Fibroblast of villous mesenchyme (primary cell): Measurements from ENCODE around the gene ILF2. TPM values are rescaled to one million over a fixed set of nuclear protein-coding genes. Genes with fewer than 3 reads are reported as not detected.

ENCODE experiments used
- DNase-seq: peaks from one replicate; pipeline ENCODE4 v3.0.0-alpha.2; 2010; ENCODE audit warnings: low read depth
- H3K4me3 ChIP-seq: 2 replicates; pipeline ENCODE4 v1.5.1; 2011; ENCODE audit warnings: low read depth, mild to moderate bottlenecking, low read length
- total RNA-seq: library from RNA; depleted of rRNA; stranded (reverse); fragments of >200 nt; gene quantifications from 2 replicates; pipeline ENCODE4 v1.2.3, GENCODE V29; 2012
- TF ChIP-seq, protein P1 (sequence below): IDR thresholded peaks from 2 replicates; pipeline ENCODE4 v1.5.1; 2012; ENCODE audit warnings: low read depth, mild to moderate bottlenecking, low read length; ENCODE audit not compliant: insufficient read depth

The ILF2 gene
- total RNA-seq, 1 donor: 213 TPM

DNA sequence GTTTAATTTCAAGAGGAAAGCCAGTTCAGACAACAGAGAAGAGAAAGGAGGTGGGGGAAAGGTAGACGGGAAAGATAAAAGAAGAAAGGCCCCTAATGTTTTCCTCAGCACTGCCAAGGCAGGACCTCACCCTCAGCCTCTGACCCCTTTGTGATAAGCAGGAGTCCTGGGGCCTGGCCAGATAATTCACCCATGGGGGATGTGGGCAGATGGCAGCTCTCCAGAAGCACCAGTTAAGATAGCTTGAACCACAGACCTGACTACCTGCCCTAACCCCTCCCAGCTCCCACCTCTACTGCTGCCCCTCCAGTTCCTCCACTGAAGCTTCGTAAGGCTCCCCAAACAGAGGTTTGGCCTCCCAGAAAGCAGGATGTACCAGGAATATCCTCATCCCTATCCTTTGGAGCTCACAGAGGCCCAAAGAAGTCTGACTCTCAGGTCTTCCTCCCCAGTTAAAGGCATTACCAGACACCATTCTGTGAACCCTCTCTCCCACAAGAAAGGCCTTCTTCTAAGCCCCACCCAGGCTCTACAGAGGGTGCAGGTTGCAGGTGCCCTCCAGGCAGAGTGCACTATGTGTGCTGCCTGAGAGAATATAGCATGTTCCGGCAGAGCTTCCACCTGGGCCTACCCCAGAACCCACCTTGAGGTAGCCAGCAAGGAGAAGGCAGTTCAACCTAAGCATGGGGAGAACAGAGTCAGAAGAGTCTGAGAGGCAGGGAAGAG is 21.5 kb downstream of the ILF2 start:
- no peak for DNase-seq
- TF ChIP-seq, protein P1, sequence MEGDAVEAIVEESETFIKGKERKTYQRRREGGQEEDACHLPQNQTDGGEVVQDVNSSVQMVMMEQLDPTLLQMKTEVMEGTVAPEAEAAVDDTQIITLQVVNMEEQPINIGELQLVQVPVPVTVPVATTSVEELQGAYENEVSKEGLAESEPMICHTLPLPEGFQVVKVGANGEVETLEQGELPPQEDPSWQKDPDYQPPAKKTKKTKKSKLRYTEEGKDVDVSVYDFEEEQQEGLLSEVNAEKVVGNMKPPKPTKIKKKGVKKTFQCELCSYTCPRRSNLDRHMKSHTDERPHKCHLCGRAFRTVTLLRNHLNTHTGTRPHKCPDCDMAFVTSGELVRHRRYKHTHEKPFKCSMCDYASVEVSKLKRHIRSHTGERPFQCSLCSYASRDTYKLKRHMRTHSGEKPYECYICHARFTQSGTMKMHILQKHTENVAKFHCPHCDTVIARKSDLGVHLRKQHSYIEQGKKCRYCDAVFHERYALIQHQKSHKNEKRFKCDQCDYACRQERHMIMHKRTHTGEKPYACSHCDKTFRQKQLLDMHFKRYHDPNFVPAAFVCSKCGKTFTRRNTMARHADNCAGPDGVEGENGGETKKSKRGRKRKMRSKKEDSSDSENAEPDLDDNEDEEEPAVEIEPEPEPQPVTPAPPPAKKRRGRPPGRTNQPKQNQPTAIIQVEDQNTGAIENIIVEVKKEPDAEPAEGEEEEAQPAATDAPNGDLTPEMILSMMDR: no peak
- H3K4me3 ChIP-seq: no peak overlapping the region

DNA sequence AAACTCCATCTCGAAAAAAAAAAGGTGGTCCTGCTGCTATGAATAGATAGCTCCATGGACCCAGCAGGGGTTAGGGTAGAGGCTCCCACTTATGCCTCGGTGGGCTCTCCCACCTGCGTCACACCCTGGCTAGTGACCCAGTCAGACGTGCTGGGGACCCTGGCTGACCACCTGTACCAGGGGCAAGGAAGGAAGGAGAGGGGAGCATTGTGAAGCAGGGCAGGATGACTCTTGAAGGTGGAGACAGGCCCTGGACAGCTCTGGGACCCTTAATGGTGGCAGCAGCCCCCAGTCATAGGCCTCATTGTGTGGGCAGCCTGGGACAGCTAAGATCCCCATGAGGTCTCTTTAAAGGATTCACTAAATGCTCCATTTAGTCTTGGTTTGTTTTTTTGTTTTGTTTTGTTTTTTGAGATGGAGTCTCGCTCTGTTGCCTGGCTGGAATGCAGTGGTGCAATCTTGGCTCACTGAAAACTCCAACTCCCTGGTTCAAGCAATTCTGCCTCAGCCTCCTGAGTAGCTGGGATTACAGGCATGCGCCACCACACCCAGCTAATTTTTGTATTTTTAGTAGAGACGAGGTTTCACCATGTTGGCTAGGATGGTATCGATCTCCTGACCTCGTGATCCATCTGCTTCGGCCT is 22.7 kb downstream of the ILF2 start:
- H3K4me3 ChIP-seq: no peak overlapping the region
- TF ChIP-seq, protein P1: no peak
- DNase-seq: no peak

DNA sequence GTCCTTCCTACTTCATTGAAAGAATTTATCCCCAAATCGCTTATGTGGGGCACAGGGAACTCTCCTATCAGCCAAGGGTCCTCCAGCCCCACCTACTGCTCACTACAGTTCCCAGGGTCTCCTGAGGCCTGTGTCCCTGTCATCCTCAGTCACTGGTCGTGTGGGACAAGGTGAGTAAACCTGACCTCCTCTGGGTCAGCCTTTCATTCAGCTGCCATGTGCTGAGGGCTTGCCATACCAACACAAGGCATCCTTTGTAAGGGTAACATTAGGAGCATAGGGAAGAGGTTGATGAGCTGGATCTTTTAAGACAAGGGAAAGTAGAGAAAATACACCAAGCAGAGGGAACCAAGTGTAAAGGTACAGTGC is 23.5 kb downstream of the ILF2 start:
- no peak overlapping the region for H3K4me3 ChIP-seq
- DNase-seq: no peak
- TF ChIP-seq, protein P1: no peak

DNA sequence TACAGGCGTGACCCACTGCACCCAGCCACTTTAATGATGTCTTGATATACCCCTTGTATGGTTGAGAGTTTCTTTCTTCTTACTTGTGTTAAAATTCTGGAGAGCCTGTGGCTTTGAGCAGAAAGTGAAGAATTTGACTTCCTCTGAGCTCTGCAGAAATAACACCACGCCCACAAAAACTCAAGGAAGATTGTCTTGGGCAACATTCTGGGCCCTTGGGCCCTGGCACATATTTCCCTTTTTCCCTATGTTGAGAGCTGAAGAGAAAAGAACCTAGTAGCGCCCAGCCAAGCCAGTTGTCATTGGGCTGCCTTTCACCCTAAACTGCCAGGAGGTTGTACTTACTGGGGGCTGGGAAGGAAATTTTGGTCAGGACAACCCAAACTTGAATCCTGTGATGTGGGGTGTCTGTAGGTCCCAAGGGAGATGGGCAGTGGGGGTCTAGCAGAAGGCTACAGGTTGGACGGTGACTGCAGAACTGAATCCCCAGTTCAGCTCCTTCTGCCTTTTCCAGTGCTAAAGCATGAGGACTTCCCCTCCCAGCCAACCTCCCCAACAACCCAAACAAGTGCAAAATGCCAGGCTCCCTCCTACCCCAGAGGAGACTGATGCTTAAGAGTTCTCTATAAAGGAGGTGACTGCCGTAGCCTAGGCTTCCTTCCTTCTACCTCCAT is 24.0 kb downstream of the ILF2 start:
- no peak overlapping the region for H3K4me3 ChIP-seq
- TF ChIP-seq, protein P1: no peak
- no peak for DNase-seq

DNA sequence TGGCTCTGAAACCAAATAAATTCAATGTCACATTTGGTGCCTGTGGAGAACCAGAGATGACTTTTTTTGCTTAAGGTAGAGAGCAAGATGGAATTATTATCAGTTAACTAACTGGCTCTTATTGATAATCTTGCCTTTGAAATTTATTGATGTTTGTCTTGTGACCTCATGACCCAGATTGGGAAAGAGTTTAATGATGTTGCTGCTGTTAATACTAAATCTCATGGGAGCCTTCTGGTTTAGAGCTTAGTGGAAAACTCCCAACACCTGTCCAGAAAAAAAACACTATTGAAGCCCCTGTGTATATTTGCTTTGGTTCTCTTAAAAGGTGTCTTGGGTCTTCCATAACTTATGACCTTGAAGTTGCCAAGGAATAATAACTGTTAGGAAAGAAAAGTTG is 27.0 kb downstream of the ILF2 start:
- TF ChIP-seq, protein P1: no peak
- DNase-seq: no peak
- H3K4me3 ChIP-seq: no peak overlapping the region

DNA sequence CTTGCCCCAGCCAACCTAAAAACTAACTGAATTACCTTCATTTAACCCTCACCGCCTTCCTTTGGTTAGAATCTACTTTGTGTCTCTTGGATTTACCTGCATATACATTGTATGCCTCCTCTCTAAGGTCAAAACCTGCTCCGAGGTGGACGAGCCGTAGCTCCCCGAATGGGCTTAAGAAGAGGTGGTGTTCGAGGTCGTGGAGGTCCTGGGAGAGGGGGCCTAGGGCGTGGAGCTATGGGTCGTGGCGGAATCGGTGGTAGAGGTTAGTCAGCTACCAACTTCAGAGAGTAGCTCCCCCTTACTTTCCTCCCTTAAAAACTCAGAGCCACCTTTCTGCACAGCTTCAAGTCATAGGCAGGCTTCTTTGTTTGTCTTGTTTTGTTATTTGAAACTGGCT is 27.7 kb downstream of the ILF2 start:
- TF ChIP-seq, protein P1: no peak
- DNase-seq: no peak
- H3K4me3 ChIP-seq: no peak overlapping the region
